B cell (primary cell): ENCODE results near the gene ADAMTS14. TPM values are rescaled to one million over a fixed set of nuclear protein-coding genes. Genes with fewer than 3 reads are reported as not detected.

Source experiments
- ATAC-seq: fragments of 200-7000 bp; cut with Tn5 transposase; one replicate; pipeline ENCODE4 v1.10.0; 2021; ENCODE audit warnings: low read depth, mild to moderate bottlenecking, moderate number of reproducible peaks, moderate library complexity
- CTCF ChIA-PET: fragments of 350-600 bp; sonication (Branson Sonifier 250); formaldehyde crosslinking; loops from one replicate; lab custom pipeline; 2021; ENCODE audit warnings: antibody characterized with exemption, inconsistent platforms; lab: Charles Lee
- POLR2A ChIA-PET: fragments of 350-600 bp; sonication (Branson Sonifier 250); formaldehyde crosslinking; loops from one replicate; lab custom pipeline; 2021; ENCODE audit warnings: antibody characterized with exemption; lab: Charles Lee
- DNase-seq: peaks from one replicate; pipeline ENCODE4 v3.0.0; 2013
- H2AFZ ChIP-seq: 2 replicates; pipeline ENCODE4 v1.6.1; 2012; ENCODE audit warnings: mild to moderate bottlenecking, low read depth, low read length; ENCODE audit not compliant: insufficient read depth, poor library complexity, severe bottlenecking
- H3K27ac ChIP-seq, 2 donors: 1 replicate in 1 of 2; 2 replicates in 1 of 2; pipeline ENCODE4 v1.5.1; 2012 to 2013; ENCODE audit warnings: low read length in 2 of 2, mild to moderate bottlenecking in 2 of 2, moderate library complexity in 1 of 2
- H3K27me3 ChIP-seq, 4 experiments: fragments of 200-600 bp in 1 of 4; sonication (generic) in 1 of 4; replicated peaks in 1 of 4; 1 replicate in 2 of 4; 2 replicates in 2 of 4; pipeline versions ENCODE4 v1.6.1 to v1.7.0; 2013 to 2016; ENCODE audit warnings: low read length in 3 of 4, mild to moderate bottlenecking in 2 of 4, mixed read lengths in 1 of 4, moderate library complexity in 1 of 4; ENCODE audit not compliant: insufficient read depth in 4 of 4, control insufficient read depth in 3 of 4; ENCODE audit errors: control extremely low read depth in 1 of 4
- H3K36me3 ChIP-seq, 2 experiments: replicated peaks in 1 of 2; 1 replicate in 1 of 2; 2 replicates in 1 of 2; pipeline versions ENCODE4 v1.6.1 to v1.7.1; 2013; ENCODE audit warnings: low read length in 1 of 2; ENCODE audit not compliant: insufficient read depth in 2 of 2, control insufficient read depth in 1 of 2; ENCODE audit errors: control extremely low read depth in 1 of 2, extremely low read depth in 1 of 2
- H3K4me1 ChIP-seq, 2 donors: fragments of 200-600 bp in 1 of 2; sonication (generic) in 1 of 2; 1 replicate in 1 of 2; 2 replicates in 1 of 2; pipeline versions ENCODE4 v1.5.1 to v1.6.1; 2013 to 2017; ENCODE audit warnings: low read length in 2 of 2; ENCODE audit not compliant: control insufficient read depth in 2 of 2, insufficient read depth in 2 of 2
- H3K4me2 ChIP-seq: replicated peaks from 2 replicates; pipeline ENCODE3; 2012; ENCODE audit warnings: mild to moderate bottlenecking, low read depth, low read length; ENCODE audit not compliant: poor library complexity, severe bottlenecking
- H3K4me3 ChIP-seq, 5 experiments: fragments of 200-600 bp in 1 of 5; sonication (generic) in 1 of 5; 1 replicate in 3 of 5; 2 replicates in 2 of 5; pipeline versions ENCODE4 v1.5.1 to v1.7.0; 2011 to 2016; ENCODE audit warnings: low read length in 4 of 5, mild to moderate bottlenecking in 4 of 5, low read depth in 2 of 5, control low read depth in 1 of 5, moderate library complexity in 1 of 5; ENCODE audit not compliant: insufficient read depth in 1 of 5; ENCODE audit errors: control extremely low read depth in 1 of 5, extremely low read depth in 1 of 5
- H3K79me2 ChIP-seq: fragments of 200-600 bp; sonication (generic); one replicate; pipeline ENCODE4 v1.6.0; 2016; ENCODE audit warnings: low read length; ENCODE audit not compliant: control insufficient read depth, insufficient read depth
- H3K9ac ChIP-seq: fragments of 200-600 bp; sonication (generic); 2 replicates; pipeline ENCODE4 v1.6.1; 2017; ENCODE audit warnings: mild to moderate bottlenecking, low read length, moderate library complexity
- H3K9me3 ChIP-seq, 3 donors: one replicate each; pipeline versions ENCODE4 v1.6.1 to v1.7.1; 2013; ENCODE audit warnings: low read length in 2 of 3; ENCODE audit not compliant: control insufficient read depth in 2 of 3, insufficient read depth in 1 of 3; ENCODE audit errors: control extremely low read depth in 1 of 3
- H4K20me1 ChIP-seq: 2 replicates; pipeline ENCODE4 v1.6.0; 2012; ENCODE audit warnings: mild to moderate bottlenecking, low read length; ENCODE audit not compliant: insufficient read depth, control insufficient read depth, poor library complexity, severe bottlenecking
- H3K27ac Mint-ChIP-seq: one replicate; pipeline ENCODE4 v1.8.0; 2021; ENCODE audit warnings: mixed read lengths
- H3K27me3 Mint-ChIP-seq: one replicate; pipeline ENCODE4 v1.8.0; 2021; ENCODE audit warnings: mixed read lengths
- H3K4me1 Mint-ChIP-seq: one replicate; pipeline ENCODE4 v1.8.0; 2021; ENCODE audit warnings: mixed read lengths
- H3K4me3 Mint-ChIP-seq: one replicate; pipeline ENCODE4 v1.8.0; 2021; ENCODE audit warnings: mixed read lengths
- H3K9me3 Mint-ChIP-seq: one replicate; pipeline ENCODE4 v1.8.0; 2022; ENCODE audit warnings: mixed read lengths; ENCODE audit not compliant: insufficient read depth
- CTCF ChIP-seq: fragments of 200-600 bp; IDR thresholded peaks from one replicate; pipeline ENCODE4 v1.8.0; 2022; ENCODE audit warnings: antibody characterized with exemption, mild to moderate bottlenecking
- EZH2 ChIP-seq: IDR thresholded peaks from 2 replicates; pipeline ENCODE4 v1.6.1; 2012; ENCODE audit warnings: borderline replicate concordance, low read depth, mild to moderate bottlenecking, moderate library complexity, low read length; ENCODE audit not compliant: insufficient read depth, poor library complexity, severe bottlenecking
- WGBS: methylation state at CpG from one replicate; pipeline ENCODE4 v1.1.5; 2013; ENCODE audit warnings: missing lambda C conversion rate; ENCODE audit not compliant: insufficient coverage; 5-methylcytosine and 5-hydroxymethylcytosine counted together
- intact Hi-C: fragments of 100-400 bp; cut with micrococcal nuclease; formaldehyde crosslinking; loops from one replicate; pipeline ENCODE4 v1.10.0; 2022
- polyA plus RNA-seq: library from polyadenylated mRNA; depleted of rRNA; stranded (reverse); fragments of >200 nt; gene quantifications from 2 replicates; pipeline ENCODE4 v1.2.3, GENCODE V29; 2012
- total RNA-seq, 2 donors: library from RNA; stranded (reverse); fragments of 120-200 nt in 1 of 2; gene quantifications; 1 replicate in 1 of 2; 2 replicates in 1 of 2; pipeline versions ENCODE4 v1.2.3 to v1.2.4, GENCODE V29; 2013 to 2022

ADAMTS14 gene
- total and polyA plus RNA-seq, 2 donors (not counting 1 experiment from before 2014, with no cell fraction given) = not detected

DNA sequence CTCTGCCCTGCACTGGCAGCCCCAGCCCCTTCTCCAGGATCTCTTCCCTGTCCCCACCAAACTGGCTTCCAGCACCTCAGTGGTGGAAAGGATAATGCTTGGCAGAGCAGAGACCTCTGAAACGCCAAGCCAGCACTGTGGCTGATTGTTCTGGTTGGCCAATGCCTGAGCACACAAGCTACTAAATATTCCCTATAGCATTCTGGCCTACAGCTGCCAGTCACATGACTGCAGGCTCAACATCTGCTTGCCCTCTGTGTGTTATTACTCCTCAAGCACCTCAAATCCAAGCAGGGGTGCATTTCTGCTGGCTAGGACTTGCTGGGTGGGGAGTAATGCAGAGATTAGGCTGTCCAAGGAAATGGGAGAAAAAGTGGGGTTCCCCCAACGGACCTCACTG, 106.8 kb downstream of the ADAMTS14 start:
- Mint-ChIP-seq H3K4me3 (no peak overlapping the region), H3K27me3 (no peaks in the 10 kb centered on the region), H3K4me1 (no peaks in the 10 kb centered on the region), H3K9me3 (no peaks in the 10 kb centered on the region), H3K27ac (no peak overlapping the region)
- H3K79me2 ChIP-seq = no peaks in the 10 kb centered on the region
- H3K4me2 ChIP-seq = no peak overlapping the region
- H3K4me1 ChIP-seq = no peaks in the 10 kb centered on the region
- no peaks in the 10 kb centered on the region for H3K36me3 ChIP-seq
- ChIA-PET CTCF (no interaction called here), POLR2A (no interaction called here)
- no peaks in the 10 kb centered on the region for H3K27me3 ChIP-seq
- ATAC-seq (no peak), DNase-seq (no peak)
- no peak overlapping the region for H3K27ac ChIP-seq
- no peaks in the 10 kb centered on the region for H3K9me3 ChIP-seq
- whole genome bisulfite sequencing = 60% methylated on average over 2 of the region's 2 CpGs
- intact Hi-C loops = no loop called here
- no peak overlapping the region for H3K9ac ChIP-seq
- H2AFZ ChIP-seq = no peak overlapping the region
- H3K4me3 ChIP-seq = no peak overlapping the region
- no peak for TF ChIP-seq CTCF
- TF ChIP-seq EZH2 = no peak
- no peaks in the 10 kb centered on the region for H4K20me1 ChIP-seq

DNA sequence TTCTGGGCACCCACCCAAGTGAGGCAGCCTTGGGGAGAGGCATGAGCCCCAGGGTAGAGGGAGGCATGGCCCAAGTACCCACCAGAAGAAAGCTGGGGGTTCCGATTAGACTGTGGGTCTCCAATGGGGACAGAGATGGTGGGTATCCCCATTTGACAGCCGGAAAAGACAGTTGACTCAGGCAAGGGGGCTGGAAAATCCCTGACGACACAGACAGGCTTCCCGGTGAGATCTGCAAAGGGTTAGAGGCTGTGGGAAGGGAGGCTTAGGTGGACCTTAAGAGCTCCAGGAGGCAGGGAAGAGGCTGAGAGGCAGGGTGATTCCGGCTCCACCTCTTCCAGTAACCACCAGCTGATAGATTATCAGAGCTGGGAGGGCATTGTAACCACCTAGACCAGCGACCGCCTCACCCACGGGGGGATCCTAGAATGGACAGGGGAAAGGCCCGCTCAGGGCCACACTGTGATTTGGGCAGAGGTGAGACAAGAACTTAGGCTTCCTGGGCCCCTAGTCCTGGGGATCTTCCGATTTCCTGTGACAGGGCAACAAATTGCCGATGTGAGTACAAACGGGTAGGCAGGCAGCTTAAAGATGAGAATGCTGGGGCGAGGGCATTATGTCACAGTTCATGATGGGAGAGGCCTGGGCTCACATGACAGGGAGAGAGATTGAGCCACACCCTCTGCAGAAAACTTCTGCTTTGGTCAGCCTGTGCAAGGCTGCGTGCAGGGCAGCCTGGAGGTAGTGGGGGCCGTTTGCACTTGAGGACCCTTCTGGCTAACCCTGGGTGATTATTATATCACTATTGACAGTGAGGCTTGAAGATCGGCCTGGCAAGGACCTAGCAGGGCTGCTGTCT, 107.4 kb downstream of the ADAMTS14 start:
- no peak overlapping the region for H3K4me3 ChIP-seq
- TF ChIP-seq EZH2 (no peak), CTCF (no peak)
- no peak for ATAC-seq
- no peak overlapping the region for H3K4me2 ChIP-seq
- H3K36me3 ChIP-seq = no peaks in the 10 kb centered on the region
- Mint-ChIP-seq H3K27me3 (no peaks in the 10 kb centered on the region), H3K4me1 (no peaks in the 10 kb centered on the region), H3K9me3 (no peaks in the 10 kb centered on the region), H3K27ac (no peak overlapping the region), H3K4me3 (no peak overlapping the region)
- H3K27ac ChIP-seq = no peak overlapping the region
- CTCF ChIA-PET = no interaction called here
- no peaks in the 10 kb centered on the region for H3K4me1 ChIP-seq
- H4K20me1 ChIP-seq = no peaks in the 10 kb centered on the region
- no peaks in the 10 kb centered on the region for H3K27me3 ChIP-seq
- H2AFZ ChIP-seq = no peak overlapping the region
- no peak for DNase-seq
- POLR2A ChIA-PET = no interaction called here
- H3K9ac ChIP-seq = no peak overlapping the region
- WGBS = 83% methylated on average over 14 of the region's 16 CpGs
- H3K79me2 ChIP-seq = no peaks in the 10 kb centered on the region
- no peaks in the 10 kb centered on the region for H3K9me3 ChIP-seq
- intact Hi-C loops = no loop called here
